BLaER1 (cell line): ENCODE results near the gene ZC3HAV1.
"Not testable (repeated sequence)": the region's sequence is repeated elsewhere in the genome, so short reads cannot be mapped to it uniquely, and the experiment has no call there.

Source experiments
- H3K27ac ChIP-seq: shearing (Covaris generic); formaldehyde crosslinking; 2 replicates; pipeline ENCODE4 v1.8.1; 2022
- H3K27me3 ChIP-seq: shearing (Covaris generic); formaldehyde crosslinking; 2 replicates; pipeline ENCODE4 v1.8.1; 2022
- H3K36me3 ChIP-seq: shearing (Covaris generic); formaldehyde crosslinking; 2 replicates; pipeline ENCODE4 v1.8.1; 2022
- H3K4me1 ChIP-seq: shearing (Covaris generic); formaldehyde crosslinking; 2 replicates; pipeline ENCODE4 v1.8.1; 2022
- H3K4me2 ChIP-seq: shearing (Covaris generic); formaldehyde crosslinking; 2 replicates; pipeline ENCODE4 v1.8.1; 2022
- H3K4me3 ChIP-seq: shearing (Covaris generic); formaldehyde crosslinking; 2 replicates; pipeline ENCODE4 v1.8.1; 2022
- H3K9ac ChIP-seq: shearing (Covaris generic); formaldehyde crosslinking; 2 replicates; pipeline ENCODE4 v1.8.1; 2022
- H3K9me3 ChIP-seq: shearing (Covaris generic); formaldehyde crosslinking; 2 replicates; pipeline ENCODE4 v1.8.1; 2022
- H4K20me1 ChIP-seq: shearing (Covaris generic); formaldehyde crosslinking; 2 replicates; pipeline ENCODE4 v1.8.1; 2022
- Cebpa-rat ChIP-seq: shearing (Covaris generic); IDR thresholded peaks from 2 replicates; pipeline ENCODE4 v1.8.1; 2022

ZC3HAV1 gene

DNA sequence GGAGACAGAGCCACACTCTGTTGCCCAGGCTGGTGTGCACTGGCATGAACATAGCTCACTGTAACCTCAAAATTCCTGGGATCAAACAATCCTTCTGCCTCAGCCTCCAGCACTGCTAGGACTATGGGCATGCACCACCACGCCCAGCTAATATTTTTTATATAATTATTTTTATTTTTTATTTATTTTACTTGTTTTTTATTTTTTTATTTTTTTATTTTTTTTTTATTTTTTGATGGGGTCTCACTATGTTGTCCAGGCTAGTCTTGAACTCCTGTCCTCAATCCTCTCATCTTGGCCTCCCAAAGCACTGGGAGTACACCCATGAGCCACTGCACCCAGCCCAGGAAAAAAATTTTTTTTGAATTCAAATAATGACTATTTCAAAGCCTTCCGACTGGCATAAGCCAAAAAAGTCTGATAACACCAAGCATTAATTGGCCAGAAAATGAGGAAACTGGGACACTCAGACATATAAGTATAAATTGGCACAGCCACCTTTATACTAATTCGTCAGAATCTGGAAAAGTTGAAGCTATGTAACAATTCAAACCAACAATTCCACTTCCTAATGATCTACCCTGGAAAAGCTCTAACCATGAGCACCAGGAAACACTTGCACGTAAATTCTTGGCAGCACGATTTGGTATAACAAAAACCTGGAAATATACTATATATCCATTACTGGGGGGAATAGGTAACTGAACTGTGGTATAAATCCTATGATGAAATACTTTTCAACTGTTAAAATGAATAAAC is 6.3 kb downstream of the ZC3HAV1 start:
- Histone ChIP-seq H3K36me3 (peaks cover 37% of the 10 kb centered on the region), H3K4me1 (peaks cover 38% of the 10 kb centered on the region), H3K4me2 (peak overlapping the region; percentile 98), H3K27me3 (no peaks in the 10 kb centered on the region), H3K9me3 (peaks cover 24% of the 10 kb centered on the region), H3K9ac (peak overlapping the region; percentile 81), H3K27ac (peak overlapping the region; percentile 92), H4K20me1 (peaks cover 65% of the 10 kb centered on the region), H3K4me3 (peak overlapping the region; percentile 93)
- no peak for TF ChIP-seq Cebpa-rat

GRCh38 chr7:139101637-139102158 is 7.8 kb downstream of the ZC3HAV1 start:
- Histone ChIP-seq H3K4me2 (peak overlapping the region; percentile 98), H3K9me3 (peaks cover 32% of the 10 kb centered on the region), H4K20me1 (peaks cover 49% of the 10 kb centered on the region), H3K27ac (peak overlapping the region; percentile 92; the same call in 1 of the 2 replicates), H3K36me3 (peaks cover 51% of the 10 kb centered on the region), H3K4me1 (peaks cover 41% of the 10 kb centered on the region)
- H3K4me3 ChIP-seq, H3K9ac ChIP-seq, H3K27me3 ChIP-seq: not testable (repeated sequence)

DNA sequence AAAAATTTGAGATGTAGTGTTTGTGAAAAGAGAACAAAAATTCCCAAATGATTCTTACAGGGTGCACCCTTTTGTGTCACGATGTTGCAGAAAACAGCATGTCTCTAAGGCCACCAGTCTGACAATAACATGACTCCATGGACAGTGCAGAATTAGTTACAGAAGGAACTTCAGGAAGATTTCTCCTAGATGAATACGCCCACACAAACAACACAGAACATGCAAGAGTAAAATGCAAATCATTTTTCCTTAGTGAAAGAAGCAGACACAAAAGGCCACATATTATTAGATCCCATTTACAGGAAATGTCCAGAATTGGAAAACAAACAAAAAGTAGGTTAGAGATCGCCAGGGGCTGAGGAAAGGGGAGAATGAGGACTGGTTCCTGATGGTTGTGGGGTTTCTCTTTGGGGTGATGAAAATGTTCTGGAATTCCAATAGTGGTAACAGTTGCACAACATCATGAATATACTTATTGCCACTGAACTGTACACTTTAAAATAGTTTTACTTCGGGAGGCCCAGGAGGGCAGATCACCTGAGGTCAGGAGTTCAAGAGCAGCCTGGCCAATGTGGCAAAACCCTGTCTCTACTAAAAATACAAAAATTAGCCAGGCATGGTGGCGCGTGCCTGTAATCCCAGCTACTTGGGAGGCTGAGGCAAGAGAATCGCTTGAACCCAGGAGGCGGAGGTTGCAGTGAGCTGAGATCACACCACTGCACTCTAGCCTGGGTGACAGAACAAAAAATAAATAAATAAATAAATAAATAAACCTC is 10.2 kb downstream of the ZC3HAV1 start:
- Histone ChIP-seq H3K9me3 (peaks cover 32% of the 10 kb centered on the region), H4K20me1 (peaks cover 29% of the 10 kb centered on the region), H3K27me3 (no peaks in the 10 kb centered on the region), H3K9ac (no peak overlapping the region), H3K4me3 (no peak overlapping the region), H3K4me2 (no peak overlapping the region), H3K36me3 (peaks cover 58% of the 10 kb centered on the region), H3K27ac (no peak overlapping the region), H3K4me1 (peaks cover 52% of the 10 kb centered on the region)
- TF ChIP-seq Cebpa-rat, result no peak

GRCh38 chr7:139095194-139095659 is 14.3 kb downstream of the ZC3HAV1 start:
- Histone ChIP-seq H3K4me1 (peaks cover 68% of the 10 kb centered on the region), H3K27ac (peak overlapping the region; percentile 77), H4K20me1 (peaks cover 45% of the 10 kb centered on the region), H3K4me3 (peak overlapping the region; percentile 51), H3K9ac (peak overlapping the region; percentile 40; the same call in 1 of the 2 replicates), H3K27me3 (no peaks in the 10 kb centered on the region), H3K36me3 (peaks cover 73% of the 10 kb centered on the region), H3K9me3 (peaks cover 35% of the 10 kb centered on the region), H3K4me2 (peak overlapping the region; percentile 77)
- TF ChIP-seq Cebpa-rat, result no peak

- 0 out of 2 replicates have a peak overlapping the region, but pooled peaks have one; percentile 32 for H3K4me3 ChIP-seq
Observed at GRCh38 chr7:139094596-139094995, 14.9 kb downstream of the ZC3HAV1 start.

DNA sequence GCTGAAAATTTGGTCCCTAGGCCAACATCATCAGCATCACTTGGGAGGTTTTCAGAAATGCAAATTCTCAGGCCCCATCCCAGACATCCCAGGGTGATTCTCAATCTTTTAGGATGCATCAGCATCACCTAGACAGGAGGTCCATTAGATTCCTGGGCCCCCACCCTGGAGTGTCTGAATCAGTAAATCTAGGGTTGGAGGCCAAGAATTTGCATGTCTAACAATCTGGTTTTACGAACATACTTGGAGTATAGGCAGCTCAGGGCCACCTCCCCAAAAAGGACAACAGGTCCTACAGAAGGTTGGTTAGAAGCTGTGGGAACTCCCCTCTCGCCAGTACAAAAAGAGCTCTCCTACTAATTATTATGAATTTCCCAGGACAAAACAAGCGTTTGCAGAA is 15.5 kb downstream of the ZC3HAV1 start:
- Histone ChIP-seq H3K4me2 (peak overlapping the region; percentile 77), H3K27me3 (no peaks in the 10 kb centered on the region), H3K36me3 (peaks cover 77% of the 10 kb centered on the region), H3K9ac (peak overlapping the region; percentile 5; the same call in 1 of the 2 replicates), H3K4me1 (peaks cover 61% of the 10 kb centered on the region), H3K27ac (peak overlapping the region; percentile 77), H3K4me3 (no peak overlapping the region), H4K20me1 (peaks cover 44% of the 10 kb centered on the region), H3K9me3 (peaks cover 44% of the 10 kb centered on the region)
- no peak for TF ChIP-seq Cebpa-rat

More at GRCh38 chr7:139094596-139094995, 14.9 kb downstream of the ZC3HAV1 start:
- Histone ChIP-seq H4K20me1 (peaks cover 49% of the 10 kb centered on the region), H3K4me2 (peak overlapping the region; percentile 77), H3K27ac (peak overlapping the region; percentile 77), H3K9ac (peak overlapping the region; percentile 5; the same call in 1 of the 2 replicates), H3K27me3 (no peaks in the 10 kb centered on the region), H3K36me3 (peaks cover 77% of the 10 kb centered on the region), H3K4me1 (peaks cover 67% of the 10 kb centered on the region), H3K9me3 (peaks cover 38% of the 10 kb centered on the region)
- TF ChIP-seq Cebpa-rat, result no peak

- not testable (repeated sequence) for H3K27me3 ChIP-seq, H3K9ac ChIP-seq
- H3K27ac ChIP-seq, result peak overlapping the region; percentile 77
Observed at GRCh38 chr7:139093512-139093911, 16.0 kb downstream of the ZC3HAV1 start.

DNA sequence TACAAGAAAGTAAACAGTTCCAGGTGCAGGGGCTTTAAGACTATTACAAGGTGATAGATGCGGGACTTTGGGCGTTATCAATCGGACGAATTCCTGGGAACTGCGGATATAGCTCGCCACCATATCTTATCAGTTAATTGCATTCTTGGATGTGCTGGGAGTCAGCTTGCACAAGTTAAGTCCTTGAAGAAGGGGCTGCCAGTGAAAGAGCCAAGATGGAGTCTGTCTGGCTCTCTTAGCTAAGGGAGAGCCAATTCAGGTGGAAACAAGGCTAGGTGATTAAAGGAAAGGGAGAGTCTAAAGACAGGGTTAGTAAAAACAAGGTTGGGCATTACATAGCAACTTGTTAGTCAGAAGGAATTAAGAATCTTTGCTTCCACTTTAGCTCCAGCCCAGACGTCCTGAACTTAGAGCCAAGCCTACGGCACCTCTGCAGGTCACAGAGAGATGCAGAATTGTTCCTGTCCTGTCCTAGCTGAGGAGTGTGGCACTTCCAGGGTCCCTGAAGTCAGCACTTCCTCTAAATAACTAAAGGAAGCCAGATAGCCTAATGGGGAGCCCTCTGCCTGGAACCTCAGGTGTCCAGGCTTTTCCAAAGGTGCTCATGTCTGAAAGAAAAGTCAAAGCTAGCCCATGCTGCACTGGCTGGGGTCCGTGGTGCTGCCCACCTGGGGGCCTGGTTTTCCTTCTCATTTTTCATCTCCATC is 17.3 kb downstream of the ZC3HAV1 start:
- Histone ChIP-seq H3K4me2 (no peak overlapping the region), H3K4me3 (no peak overlapping the region), H3K9ac (no peak overlapping the region), H3K9me3 (peaks cover 51% of the 10 kb centered on the region), H3K4me1 (peaks cover 61% of the 10 kb centered on the region), H3K27me3 (no peaks in the 10 kb centered on the region), H4K20me1 (peaks cover 55% of the 10 kb centered on the region), H3K27ac (no peak overlapping the region), H3K36me3 (peaks cover 77% of the 10 kb centered on the region)
- TF ChIP-seq Cebpa-rat, result no peak

More at GRCh38 chr7:139093512-139093911, 16.0 kb downstream of the ZC3HAV1 start:
- Histone ChIP-seq H3K4me1 (peaks cover 61% of the 10 kb centered on the region), H4K20me1 (peaks cover 43% of the 10 kb centered on the region), H3K9me3 (peaks cover 47% of the 10 kb centered on the region), H3K4me2 (peak overlapping the region; percentile 77), H3K36me3 (peaks cover 77% of the 10 kb centered on the region)
- H3K4me3 ChIP-seq, result not testable (repeated sequence)

DNA sequence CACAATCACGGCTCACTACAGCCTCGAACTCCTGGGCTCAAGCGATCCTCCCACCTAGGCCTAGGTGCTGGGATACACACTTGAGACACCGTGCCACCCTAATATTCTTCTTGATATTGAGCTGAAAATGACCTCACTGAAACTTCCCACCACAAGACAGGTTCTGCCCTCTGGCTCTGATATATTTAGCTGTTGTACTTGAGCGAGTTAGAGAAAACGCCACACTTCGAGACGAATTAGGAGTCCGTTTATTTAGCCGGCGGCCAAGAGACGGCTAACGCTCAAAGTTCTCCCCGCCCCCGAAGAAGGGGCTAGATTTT is 17.9 kb downstream of the ZC3HAV1 start:
- Histone ChIP-seq H3K4me1 (peaks cover 57% of the 10 kb centered on the region), H4K20me1 (peaks cover 59% of the 10 kb centered on the region), H3K9me3 (peaks cover 57% of the 10 kb centered on the region), H3K9ac (no peak overlapping the region), H3K4me2 (no peak overlapping the region), H3K4me3 (no peak overlapping the region), H3K27me3 (no peaks in the 10 kb centered on the region), H3K36me3 (peaks cover 78% of the 10 kb centered on the region), H3K27ac (no peak overlapping the region)
- no peak for TF ChIP-seq Cebpa-rat
